Right atrium auricular region (tissue), 2 donors: ENCODE measurements around the gene RFPL2. TPM values are rescaled to one million over a fixed set of nuclear protein-coding genes. Genes with fewer than 3 reads are reported as not detected.
"Not testable (repeated sequence)": the region's sequence is repeated elsewhere in the genome, so short reads cannot be mapped to it uniquely, and the experiment has no call there.

Source experiments
- DNase-seq: peaks from one replicate; pipeline ENCODE4 v3.0.0-alpha.2; 2019; ENCODE audit warnings: low spot score
- H3K27ac ChIP-seq, 2 donors: fragments of 200-600 bp; sonication (generic); 1 replicate in 1 of 2; 2 replicates in 1 of 2; pipeline ENCODE4 v1.5.1; 2016 to 2019
- H3K27me3 ChIP-seq, 2 donors: fragments of 200-600 bp; sonication (generic); one replicate each; pipeline versions ENCODE4 v1.5.1 to v1.6.0; 2017 to 2019
- H3K36me3 ChIP-seq: fragments of 200-600 bp; sonication (generic); one replicate; pipeline ENCODE4 v1.5.1; 2016
- H3K4me1 ChIP-seq, 2 donors: fragments of 200-600 bp; sonication (generic); one replicate each; pipeline versions ENCODE4 v1.5.1 to v1.6.0; 2017 to 2019
- H3K4me3 ChIP-seq, 2 donors: fragments of 200-600 bp; sonication (generic); 1 replicate in 1 of 2; 2 replicates in 1 of 2; pipeline ENCODE4 v1.5.1; 2017 to 2019; ENCODE audit warnings: mild to moderate bottlenecking in 1 of 2, moderate library complexity in 1 of 2
- H3K9me3 ChIP-seq, 2 donors: fragments of 200-600 bp; sonication (generic); one replicate each; pipeline ENCODE4 v1.5.1; 2019
- total RNA-seq, 2 donors: library from RNA; depleted of rRNA; stranded (reverse); fragments of >200 nt; gene quantifications; one replicate each; pipeline ENCODE4 v1.1.0, GENCODE V29; 2016
- TF ChIP-seq, protein P1 (sequence below), 2 donors: fragments of 200-600 bp; sonication (generic); IDR thresholded peaks; one replicate each; pipeline ENCODE4 v1.5.1; 2019; ENCODE audit warnings: antibody characterized with exemption in 2 of 2

Gene RFPL2
- total RNA-seq, 2 donors from 2014 or later: not detected

GRCh38 chr22:32199961-32200360 is 4.9 kb downstream of the RFPL2 start:
- no peak overlapping the region for H3K4me3 ChIP-seq
- peaks cover 0 to 16% of the 10 kb centered on the region in 2 donors for H3K4me1 ChIP-seq
- no peaks in the 10 kb centered on the region for H3K27me3 ChIP-seq
- DNase-seq: no peak
- no peak overlapping the region for H3K27ac ChIP-seq
- no peaks in the 10 kb centered on the region for H3K9me3 ChIP-seq
- no peaks in the 10 kb centered on the region for H3K36me3 ChIP-seq
- TF ChIP-seq, protein P1, sequence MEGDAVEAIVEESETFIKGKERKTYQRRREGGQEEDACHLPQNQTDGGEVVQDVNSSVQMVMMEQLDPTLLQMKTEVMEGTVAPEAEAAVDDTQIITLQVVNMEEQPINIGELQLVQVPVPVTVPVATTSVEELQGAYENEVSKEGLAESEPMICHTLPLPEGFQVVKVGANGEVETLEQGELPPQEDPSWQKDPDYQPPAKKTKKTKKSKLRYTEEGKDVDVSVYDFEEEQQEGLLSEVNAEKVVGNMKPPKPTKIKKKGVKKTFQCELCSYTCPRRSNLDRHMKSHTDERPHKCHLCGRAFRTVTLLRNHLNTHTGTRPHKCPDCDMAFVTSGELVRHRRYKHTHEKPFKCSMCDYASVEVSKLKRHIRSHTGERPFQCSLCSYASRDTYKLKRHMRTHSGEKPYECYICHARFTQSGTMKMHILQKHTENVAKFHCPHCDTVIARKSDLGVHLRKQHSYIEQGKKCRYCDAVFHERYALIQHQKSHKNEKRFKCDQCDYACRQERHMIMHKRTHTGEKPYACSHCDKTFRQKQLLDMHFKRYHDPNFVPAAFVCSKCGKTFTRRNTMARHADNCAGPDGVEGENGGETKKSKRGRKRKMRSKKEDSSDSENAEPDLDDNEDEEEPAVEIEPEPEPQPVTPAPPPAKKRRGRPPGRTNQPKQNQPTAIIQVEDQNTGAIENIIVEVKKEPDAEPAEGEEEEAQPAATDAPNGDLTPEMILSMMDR (IDR thresholded peaks at IDR 0.05): no peak

- TF ChIP-seq, protein P1 (IDR thresholded peaks at IDR 0.05): no peak
- Histone ChIP-seq H3K9me3 (no peaks in the 10 kb centered on the region), H3K36me3 (no peaks in the 10 kb centered on the region), H3K27ac (no peak overlapping the region), H3K4me3 (no peak overlapping the region), H3K4me1 (peaks cover 0 to 16% of the 10 kb centered on the region in 2 donors), H3K27me3 (no peaks in the 10 kb centered on the region)
- peak; percentile 44 for DNase-seq
Measured at GRCh38 chr22:32199341-32199740, 5.5 kb downstream of the RFPL2 start.

DNA sequence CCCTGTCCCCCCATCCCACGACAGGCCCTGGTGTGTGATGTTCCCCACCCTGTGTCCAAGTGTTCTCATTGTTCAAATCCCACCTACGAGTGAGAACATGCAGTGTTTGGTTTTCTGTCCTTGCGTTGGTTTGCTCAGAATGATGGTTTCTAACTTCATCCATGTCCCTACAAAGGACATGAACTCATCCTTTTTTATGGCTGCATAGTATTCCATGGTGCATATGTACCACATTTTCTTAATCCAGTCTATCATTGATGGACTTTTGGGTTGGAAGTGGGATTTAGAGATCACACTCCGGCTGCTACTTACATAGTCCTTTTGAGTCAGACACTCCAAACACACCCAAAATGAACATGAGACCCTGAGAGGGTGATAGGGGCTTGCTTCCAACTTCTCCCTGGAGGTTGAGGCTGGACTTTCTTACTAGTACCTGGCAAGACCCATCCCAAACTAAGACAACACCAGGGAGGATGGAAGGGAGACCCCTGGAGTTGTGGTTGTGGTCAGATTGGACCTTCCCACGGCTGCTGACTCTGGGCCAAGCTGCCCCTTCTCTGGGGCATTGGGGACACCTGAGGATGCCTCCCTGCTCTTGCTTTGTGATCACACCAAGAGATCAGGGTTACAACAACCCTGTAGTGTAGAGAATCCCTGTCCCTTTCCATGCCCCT is 7.2 kb downstream of the RFPL2 start:
- H3K4me3 ChIP-seq, H3K27ac ChIP-seq, H3K36me3 ChIP-seq, H3K9me3 ChIP-seq, H3K27me3 ChIP-seq, H3K4me1 ChIP-seq, DNase-seq: not testable (repeated sequence)

- H3K9me3 ChIP-seq, H3K4me1 ChIP-seq, H3K4me3 ChIP-seq, H3K27me3 ChIP-seq, H3K27ac ChIP-seq, DNase-seq, H3K36me3 ChIP-seq: not testable (repeated sequence)
Measured at GRCh38 chr22:32195900-32196299, 9.0 kb downstream of the RFPL2 start.

DNA sequence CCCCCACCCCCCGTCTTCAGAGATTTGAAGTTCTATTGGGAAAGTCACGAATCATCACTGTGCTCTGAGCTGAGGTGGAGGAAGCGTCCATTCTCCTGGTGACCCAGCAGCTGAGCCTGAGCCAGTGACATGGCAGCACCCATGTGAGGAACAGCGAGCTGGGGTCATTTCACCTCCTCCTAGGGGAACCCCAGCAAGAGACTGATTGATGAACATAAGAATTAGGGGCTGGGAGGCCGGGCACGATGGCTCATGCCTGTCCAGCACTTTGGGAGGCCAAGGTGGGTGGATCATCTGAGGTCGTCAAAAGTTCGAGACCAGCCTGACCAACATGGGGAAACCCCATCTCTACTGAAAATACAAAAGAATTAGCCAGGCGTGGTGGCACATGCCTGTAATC is 11.5 kb downstream of the RFPL2 start:
- DNase-seq, H3K4me1 ChIP-seq, H3K4me3 ChIP-seq, H3K27me3 ChIP-seq, H3K27ac ChIP-seq, H3K36me3 ChIP-seq, H3K9me3 ChIP-seq: not testable (repeated sequence)

DNA sequence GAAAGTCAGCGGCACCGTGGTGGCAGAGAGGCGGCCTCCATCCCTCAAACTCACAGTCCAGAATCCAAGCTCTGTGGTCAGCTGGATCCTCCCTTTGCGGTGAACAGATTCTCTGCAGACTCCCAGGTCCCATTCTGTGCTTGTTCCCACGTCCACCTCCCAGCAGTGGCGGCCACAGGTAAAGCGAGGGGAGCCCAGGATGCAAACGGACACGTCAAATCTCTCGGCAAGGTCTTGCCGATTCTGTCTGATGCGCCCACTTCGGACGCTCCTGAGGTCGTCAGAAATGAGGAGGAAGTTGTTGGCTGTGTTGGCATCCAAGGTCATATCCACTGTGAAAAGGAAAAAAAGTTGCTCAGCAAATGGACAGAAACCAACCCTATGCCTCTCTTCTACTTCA is 13.9 kb downstream of the RFPL2 start:
- not testable (repeated sequence) for H3K4me1 ChIP-seq, H3K27ac ChIP-seq, DNase-seq, H3K9me3 ChIP-seq, H3K27me3 ChIP-seq, H3K36me3 ChIP-seq, H3K4me3 ChIP-seq

DNA sequence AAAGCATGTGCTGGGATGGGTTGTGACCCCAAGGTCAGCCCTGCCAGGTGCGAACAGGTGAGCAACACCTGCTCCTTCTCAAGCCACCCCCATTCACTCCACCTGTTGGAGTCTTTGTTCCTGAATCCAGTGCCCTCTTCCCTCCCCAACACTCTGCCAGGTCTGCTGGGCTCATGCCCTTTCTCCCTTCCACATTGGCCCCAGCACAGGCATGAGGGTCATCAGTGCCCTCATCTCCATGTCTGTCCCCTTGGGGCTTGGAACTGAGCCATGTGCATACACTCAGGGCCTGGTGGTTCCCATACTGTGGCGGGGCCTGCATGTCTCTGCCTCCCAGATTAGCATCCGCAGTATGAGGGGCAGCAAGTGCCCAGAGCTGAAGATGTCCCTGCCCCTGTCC is 19.1 kb downstream of the RFPL2 start:
- TF ChIP-seq, protein P1 (IDR thresholded peaks at IDR 0.05): no peak
- no peaks in the 10 kb centered on the region for H3K9me3 ChIP-seq
- no peak for DNase-seq

GRCh38 chr22:32183625-32184024 is 21.2 kb downstream of the RFPL2 start:
- Histone ChIP-seq H3K9me3 (no peaks in the 10 kb centered on the region), H3K27me3 (no peaks in the 10 kb centered on the region), H3K4me3 (no peak overlapping the region), H3K4me1 (no peaks in the 10 kb centered on the region), H3K27ac (no peak overlapping the region), H3K36me3 (no peaks in the 10 kb centered on the region)
- DNase-seq: no peak
- TF ChIP-seq, protein P1 (IDR thresholded peaks at IDR 0.05): no peak

More for the DNA sequence above, 19.1 kb downstream of the RFPL2 start:
- Histone ChIP-seq H3K27ac (no peak overlapping the region), H3K4me3 (no peak overlapping the region), H3K36me3 (no peaks in the 10 kb centered on the region), H3K4me1 (no peaks in the 10 kb centered on the region), H3K27me3 (no peaks in the 10 kb centered on the region)
